Pulmonary artery endothelial cell (primary cell): ENCODE data around the gene SMG9. TPM values are rescaled to one million over a fixed set of nuclear protein-coding genes. Genes with fewer than 3 reads are reported as not detected.
A peak's percentile ranks its signal among the peaks of the same experiment; 100 is the strongest.

Experiments
- DNase-seq: peaks from one replicate; pipeline ENCODE4 v3.0.0-alpha.2; 2011; ENCODE audit warnings: low read depth, low spot score
- total RNA-seq: library from RNA; depleted of rRNA; stranded (reverse); fragments of >200 nt; gene quantifications from 2 replicates; pipeline ENCODE4 v1.2.3, GENCODE V29; 2014

The SMG9 gene
- total RNA-seq, 1 donor from 2014 or later: 5.9 TPM

DNA sequence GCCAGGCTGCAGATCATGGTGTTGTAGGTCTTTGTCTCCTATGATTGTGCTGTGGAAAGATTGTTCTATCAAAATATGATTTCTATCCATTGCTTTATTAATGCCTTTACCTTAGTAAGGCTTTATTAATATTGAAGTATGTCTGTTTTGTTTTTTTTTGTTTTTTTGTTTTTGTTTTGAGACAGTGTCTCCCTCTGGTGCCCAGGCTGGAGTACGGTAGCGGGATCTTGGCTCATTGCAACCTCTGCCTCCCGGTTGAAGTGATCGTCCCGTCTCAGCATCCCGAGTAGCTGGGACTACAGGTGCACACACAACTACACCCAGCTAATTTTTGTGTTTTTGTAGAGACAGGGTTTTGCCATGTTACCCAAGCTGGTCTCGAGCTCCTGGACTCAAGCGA, 31.2 kb downstream of the SMG9 start:
- DNase-seq: no peak

DNA sequence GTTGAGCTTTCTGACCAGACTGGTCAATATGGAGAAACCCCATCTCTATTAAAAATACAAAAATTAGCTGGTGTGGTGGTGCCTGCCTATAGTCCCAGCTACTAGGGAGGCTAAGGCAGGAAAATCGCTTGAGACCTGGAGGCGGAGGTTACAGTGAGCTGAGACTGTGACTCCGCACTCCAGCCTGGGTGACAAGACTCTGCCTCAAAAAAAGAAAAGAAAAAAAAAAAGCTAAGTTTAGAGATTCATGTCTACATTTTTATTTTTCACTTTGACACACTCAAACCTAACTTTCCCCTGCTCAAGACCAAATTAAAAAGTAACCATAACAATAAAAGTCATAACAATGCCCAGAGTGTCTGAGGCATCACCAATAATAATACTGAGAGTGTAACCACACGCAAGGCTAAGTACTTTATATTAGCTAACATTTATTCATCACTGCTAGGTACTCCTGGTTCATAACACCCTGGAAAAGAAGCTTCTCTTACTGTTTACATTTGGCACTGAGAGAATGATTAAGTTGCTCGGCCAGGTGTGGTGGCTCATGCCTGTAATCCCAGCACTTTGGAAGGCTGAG, 33.2 kb downstream of the SMG9 start:
- no peak for DNase-seq

DNA sequence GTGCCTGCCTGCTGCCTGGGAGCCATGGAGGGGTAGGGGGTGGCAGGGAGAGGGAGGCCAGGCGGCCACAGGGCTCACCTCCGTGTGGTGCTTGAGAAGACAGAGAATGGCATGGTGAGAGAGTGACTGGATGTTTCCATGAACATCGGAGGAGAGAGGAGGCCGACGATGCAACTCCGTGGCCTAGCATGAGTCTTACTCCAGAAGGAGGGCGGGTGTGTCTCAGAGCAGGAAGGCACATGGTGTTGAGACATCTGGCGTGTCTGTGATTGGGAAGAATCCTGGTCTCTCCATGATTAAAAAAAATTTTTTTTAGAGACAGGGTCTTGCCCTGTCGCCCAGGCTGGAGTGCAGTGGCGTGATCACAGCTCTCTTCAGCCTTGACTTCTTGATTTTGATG, 33.8 kb downstream of the SMG9 start:
- no peak for DNase-seq

DNA sequence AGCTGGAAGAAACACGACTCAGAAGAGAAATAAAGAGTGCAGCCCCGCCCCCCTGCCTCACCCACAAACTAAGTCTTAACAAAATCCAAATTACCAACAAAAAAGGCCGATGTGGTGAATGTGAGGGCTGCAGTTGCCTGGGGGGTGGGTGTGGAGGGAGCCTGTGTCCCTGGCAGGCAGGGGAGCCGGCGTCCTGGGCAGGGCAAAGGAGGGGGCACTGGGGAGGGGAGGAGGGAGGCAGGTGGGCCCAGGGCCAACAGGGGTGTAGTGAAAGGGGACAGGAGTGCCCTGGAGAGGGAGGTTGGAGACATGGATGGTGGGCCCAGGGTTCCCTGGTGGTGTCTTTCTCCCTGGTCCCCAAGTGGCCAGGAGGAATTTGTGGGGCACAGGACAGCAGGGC, 34.8 kb downstream of the SMG9 start:
- no peak for DNase-seq

DNA sequence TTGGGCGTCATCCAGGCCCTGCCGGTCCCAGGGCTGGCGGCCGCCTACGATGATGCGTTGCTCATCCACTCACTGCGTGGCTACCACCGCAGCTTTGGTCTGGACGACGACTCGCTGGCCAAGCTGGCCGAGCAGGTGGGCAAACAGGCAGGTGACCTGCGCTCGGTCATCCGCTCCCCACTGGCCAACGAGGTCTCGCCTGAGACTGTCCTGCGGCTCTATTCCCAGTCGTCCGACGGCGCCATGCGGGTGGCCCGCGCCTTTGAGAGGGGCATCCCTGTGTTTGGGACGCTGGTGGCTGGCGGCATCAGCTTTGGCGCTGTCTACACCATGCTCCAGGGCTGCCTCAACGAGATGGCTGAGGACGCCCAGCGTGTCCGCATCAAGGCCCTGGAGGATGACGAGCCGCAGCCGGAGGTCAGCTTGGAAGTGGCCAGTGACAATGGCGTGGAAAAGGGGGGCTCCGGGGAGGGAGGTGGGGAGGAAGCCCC, 35.3 kb downstream of the SMG9 start:
- no peak for DNase-seq

DNA sequence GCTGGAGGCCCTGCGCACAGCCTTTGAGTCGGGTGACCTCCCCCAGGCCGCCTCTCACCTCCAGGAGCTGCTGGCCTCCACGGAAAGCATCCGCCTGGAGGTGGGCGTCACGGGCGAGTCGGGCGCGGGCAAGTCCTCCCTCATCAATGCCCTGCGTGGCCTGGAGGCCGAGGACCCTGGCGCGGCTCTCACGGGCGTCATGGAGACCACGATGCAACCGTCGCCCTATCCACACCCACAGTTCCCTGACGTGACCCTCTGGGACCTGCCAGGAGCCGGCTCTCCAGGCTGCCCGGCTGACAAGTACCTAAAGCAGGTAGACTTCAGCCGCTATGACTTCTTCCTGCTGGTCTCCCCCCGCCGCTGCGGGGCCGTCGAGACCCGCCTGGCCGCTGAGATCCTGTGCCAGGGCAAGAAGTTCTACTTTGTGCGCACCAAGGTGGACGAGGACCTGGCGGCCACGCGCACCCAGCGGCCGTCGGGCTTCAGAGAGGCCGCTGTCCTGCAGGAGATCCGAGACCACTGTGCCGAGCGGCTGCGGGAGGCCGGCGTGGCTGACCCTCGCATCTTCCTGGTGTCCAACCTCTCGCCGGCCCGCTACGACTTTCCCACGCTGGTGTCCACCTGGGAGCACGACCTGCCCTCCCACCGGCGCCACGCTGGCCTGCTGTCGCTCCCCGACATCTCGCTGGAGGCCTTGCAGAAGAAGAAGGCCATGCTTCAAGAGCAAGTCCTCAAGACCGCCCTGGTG, 36.0 kb downstream of the SMG9 start:
- no peak for DNase-seq

DNA sequence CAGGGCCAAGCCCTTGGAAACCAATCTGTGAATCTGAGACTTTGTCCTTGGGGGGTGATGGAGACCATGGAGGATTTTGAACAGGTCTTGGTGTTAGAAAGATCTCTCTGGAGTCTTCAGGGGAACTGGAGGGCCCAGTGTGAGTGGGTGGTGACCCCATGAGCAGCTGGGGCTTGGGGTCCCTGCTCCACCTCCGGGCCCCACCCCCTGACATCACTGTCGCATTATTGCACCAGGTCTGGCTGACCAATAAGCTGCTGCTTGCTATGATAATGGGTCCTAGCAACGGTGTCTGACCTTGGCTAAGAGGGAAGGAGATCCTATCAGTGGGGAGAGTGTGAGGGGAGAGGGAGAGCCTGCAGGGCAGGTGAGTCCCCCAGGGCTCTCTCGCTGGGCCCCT, 39.0 kb downstream of the SMG9 start, which contains the start of gene IRGC:
TSS of gene IRGC (plus strand) at position 301 of the 400 bp plus-strand sequence. CDS start 2,483 bp downstream, outside the sequence.
- no peak for DNase-seq

DNA sequence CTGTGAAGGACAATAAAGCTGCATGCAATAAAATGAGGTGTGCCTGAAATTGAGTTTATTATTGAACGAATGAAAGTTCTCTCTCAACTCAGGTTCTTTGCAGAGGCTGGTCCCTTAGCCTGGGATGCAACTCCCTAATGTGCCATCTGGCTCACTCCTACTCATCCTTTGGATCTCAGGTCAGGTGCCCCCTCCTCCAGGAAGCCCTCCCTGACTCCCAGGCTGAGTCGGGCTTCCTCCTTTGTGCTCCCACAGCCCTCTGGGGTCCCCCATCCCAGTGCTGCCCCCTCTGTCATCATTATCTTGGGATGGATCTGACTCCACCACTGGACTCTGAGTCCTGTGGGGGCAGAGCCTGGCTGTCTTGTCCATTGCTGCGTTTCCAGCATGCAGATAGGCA, 41.6 kb downstream of the SMG9 start:
- DNase-seq: no peak

DNA sequence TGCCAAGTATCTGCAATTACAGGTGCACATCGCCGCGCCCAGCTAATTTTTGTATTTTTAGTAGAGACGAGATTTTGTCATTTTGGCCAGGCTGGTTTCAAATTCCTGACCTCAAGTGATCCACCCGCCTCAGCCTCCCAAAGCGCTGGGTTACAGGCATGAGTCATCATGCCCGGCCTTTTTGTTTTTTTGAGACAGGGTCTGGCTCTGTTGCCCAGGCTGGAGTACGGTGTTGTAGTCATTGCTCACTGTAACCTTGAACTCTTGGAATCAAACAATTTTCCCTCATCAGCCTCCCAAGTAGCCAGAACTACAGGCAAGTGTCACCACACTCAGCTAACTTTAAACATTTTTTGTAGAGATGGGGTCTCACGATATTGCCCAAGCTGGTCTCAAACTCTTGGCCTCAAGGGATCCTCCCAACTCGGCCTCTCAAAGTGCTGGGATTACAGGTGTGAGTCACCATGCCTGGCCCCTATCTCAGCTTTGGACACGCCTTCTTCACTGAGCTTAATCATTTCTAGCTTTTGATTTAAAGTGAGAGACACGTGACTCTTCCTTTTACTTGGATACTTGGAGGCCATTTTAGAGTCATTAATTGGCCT, 42.9 kb downstream of the SMG9 start:
- no peak for DNase-seq

DNA sequence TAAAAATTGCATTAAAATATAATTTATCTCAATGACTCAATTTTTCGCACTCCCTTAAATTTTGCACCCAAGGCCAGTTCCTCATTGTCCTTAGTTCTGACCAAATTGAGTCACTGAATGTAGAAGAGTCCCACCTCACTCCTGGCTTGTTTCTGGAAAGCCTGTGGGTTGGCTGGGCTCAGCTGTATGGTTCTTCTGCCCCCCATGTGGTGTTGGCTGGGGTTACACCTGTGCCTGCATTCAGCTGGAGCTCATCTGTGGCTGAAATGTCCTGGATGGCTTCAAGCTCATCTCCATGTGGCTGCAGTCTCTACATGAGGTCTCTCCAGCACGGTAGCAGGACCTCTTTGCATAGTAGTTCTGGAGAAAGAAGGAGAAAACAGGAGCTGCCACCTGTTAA, 46.0 kb downstream of the SMG9 start:
- no peak for DNase-seq

DNA sequence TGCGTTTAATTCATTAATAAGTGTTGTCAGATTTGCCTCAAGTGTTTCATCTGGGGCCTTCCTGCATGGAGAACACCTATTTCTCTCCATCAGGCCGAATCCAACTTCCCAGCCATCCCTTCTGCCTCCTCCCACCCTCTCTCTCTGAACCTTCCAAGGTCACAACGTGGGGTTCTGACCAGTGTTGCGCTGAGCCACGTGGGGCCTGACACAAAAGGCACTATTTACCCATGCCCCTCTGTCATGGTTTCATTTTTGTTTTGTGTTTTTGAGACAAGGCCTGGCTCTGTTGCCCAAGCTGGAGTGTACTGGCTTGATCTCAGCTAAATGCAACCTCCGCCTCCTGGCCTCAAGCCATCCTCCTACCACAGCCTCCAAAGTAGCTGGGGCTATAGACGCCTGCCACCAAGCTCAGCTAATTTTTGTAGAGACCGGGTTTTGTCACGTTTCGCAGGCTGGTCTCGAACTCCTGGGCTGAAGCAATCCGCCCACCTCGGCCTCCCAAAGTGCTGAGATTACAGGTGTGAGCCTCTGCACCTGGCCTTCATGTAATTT, 47.5 kb downstream of the SMG9 start:
- no peak for DNase-seq

DNA sequence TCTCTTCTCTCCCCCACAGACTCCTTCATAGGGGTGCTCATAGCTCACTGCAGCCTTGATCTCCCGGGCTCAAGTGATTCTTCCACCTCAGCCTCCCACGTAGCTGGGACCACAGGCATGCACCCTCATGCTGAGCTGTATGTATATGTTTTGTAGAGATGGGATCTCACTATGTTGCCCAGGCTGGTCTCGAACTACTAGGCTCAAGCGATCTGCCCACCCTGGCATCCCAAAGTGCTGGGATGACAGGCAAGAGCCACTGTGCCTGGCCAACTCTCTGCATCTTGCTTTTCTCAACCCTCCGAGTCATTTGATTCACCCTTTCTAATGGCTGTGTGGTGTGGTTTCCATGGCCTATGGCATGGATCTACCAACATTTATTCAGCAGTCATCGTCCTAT, 49.0 kb downstream of the SMG9 start:
- no peak for DNase-seq

DNA sequence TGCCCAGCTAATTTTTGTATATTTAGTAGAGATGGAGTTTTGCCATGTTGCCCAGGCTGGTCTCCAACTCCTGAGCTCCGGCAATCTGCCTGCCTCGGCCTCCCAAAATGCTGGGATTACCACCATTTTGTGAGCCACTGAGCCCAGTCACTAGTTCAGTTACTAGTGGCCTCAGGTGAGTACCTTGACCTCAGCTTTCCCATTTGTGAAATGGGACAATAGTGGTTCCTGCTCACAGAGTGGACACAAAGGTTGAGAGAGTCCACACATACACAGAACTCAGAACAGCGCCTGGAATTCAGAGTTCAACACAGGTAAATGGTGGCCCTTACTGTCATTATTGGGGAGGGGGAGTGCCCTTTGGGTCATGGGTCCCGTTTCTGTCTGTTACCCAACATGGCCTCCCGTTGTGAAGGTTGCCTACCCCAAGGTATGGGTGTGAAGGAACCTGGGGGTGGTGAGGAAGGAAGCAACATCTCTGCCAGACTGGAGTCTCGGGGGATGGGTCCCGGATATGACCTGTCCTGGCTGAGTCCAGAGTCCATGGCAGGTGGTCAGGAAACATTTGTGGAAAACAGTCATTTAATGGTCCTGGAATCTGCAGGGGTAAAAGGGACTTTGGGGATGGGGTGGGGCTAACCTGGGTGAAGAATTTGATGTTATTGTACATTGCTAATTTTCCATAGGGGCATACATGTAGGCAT, 50.6 kb downstream of the SMG9 start:
- no peak for DNase-seq

DNA sequence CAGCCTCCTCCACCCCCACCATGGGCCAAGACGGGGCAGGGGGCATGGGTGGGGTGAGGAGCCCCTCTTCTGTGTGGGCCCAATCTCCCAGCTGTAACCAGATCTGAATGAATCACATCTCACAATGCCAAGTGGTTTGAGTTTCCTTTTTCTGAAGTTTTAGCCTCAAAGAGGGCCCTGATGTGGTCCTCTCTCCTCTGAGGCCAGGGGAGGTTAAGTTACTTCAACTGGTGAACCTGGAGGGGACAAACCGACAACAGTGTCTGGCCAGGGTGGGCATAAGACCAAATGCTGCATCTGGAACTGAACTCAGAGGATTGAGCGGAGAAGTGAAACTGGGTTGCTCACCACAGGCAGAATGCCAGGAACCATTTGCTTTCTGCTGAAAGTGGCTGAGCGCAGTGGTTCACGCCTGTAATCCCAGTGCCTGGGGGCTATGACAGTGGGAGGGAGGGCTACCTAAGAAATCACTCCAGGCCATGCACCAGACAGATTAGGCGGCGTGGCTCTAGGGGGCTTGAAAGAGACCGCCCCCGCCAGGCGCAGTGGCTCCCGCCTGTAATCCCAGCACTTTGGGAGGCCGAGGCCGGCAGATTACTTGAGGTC, 54.3 kb downstream of the SMG9 start:
- DNase-seq: peak; percentile 22

DNA sequence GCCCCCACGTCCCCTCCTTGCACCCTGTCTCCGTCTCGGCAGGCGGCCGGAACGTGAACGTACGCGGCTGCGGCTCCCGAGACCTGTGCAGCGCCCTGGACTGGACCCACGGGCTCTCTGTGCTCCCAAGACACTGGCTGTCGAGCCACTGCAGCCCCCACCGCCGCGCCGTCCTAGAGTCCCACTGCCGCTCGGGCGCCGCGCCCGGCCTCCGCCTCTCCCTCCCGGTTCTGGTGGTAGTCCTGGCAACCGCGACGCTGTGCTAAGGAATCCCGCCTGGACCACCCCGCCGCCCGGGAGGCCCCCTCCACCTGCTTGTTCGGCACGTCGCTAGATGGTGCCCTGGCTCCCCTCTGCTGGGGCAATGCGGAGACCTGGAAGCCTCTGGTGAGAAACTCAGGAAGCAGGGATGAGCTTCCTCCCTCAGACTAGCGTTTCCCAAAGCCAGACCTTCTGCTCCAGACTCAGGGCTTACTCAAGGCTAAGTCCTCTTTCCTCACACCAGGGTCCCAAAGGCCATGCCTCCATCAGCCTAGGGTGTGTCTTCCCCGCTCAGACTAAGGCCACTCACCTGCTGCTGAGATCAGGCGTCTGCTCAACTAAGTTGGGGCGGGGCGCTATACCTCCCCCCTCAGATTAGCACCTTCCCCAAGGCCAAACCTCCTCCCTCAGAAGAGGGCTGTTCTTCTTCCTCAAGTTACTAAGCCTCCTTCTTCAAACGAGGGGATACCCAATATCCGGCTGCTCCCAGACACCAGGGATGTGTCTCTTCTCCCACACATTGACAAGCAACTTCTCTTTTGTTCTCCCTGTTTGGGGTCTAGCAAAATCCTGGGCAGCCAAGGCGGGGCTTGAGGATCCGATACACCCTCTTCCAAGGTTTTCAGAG, 55.0 kb downstream of the SMG9 start:
- no peak for DNase-seq

DNA sequence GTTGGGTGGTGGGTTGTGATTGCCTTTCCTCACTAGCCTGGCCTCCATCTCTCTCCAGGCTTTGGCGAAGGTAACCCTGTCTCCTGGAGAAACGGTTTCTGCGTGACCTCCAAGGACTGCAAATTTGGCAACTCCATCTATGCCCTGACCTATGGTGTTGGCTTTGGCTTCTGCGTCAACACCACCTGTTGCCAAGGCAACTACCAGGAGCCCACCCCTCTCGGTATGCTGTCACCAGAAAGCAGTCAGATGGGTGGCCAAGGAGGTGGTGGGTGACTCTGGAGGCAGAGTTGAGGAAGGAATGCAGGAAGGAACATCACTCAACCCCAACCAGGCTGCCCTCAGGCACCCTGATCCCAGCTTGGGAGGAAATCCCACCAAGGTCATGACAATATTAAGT, 57.5 kb downstream of the SMG9 start:
- DNase-seq: no peak

DNA sequence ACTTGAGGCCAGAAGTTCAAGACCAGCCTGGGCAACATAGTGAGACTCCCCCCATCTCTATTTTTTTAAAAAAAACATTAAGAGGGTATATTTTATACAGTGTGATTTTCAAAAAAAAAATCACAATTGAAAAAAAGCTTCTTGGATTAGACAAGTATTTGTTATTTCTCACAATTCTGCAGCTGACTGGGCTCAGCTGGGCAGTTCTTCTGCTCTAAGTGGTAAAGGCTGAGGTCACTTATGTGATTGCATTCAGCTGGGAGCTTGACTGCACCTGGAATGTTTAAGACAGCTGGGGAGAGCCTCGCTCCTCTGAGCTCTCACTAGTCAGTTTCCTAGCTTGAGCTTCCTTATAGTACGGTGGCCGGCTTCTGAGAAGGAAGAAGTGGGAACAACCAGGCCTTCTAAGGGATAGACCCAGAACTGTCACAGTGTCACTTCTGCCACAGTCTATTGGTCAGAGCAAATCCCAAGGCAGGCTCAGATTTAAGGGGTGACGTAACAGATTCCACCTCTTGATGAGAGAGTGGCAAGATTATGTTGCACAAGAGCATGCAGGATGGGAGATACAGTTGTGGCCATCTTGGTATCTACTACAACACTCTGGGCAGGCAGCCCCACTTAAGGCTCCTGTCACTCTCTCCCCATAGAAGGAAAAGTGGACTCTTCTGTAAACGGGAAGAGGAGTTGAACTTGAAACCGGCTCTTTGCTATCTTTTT, 58.6 kb downstream of the SMG9 start:
- DNase-seq: no peak

DNA sequence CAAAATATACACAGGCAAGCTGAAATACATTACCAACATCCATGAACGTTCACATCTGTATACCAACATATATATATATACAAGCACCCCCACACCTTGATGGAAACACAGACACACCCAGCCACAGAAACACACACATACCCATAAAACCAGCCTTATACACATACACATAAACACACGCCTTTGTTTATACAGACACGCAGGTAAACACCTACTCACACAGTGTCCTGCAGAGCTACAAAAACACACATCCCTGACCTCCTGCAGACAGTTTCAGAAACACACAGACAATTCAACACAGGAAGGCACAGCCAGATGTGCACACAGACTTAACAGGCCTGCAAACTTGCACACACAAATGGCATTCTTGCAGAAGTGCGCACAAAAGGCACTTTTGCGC, 60.2 kb downstream of the SMG9 start:
- DNase-seq: no peak

DNA sequence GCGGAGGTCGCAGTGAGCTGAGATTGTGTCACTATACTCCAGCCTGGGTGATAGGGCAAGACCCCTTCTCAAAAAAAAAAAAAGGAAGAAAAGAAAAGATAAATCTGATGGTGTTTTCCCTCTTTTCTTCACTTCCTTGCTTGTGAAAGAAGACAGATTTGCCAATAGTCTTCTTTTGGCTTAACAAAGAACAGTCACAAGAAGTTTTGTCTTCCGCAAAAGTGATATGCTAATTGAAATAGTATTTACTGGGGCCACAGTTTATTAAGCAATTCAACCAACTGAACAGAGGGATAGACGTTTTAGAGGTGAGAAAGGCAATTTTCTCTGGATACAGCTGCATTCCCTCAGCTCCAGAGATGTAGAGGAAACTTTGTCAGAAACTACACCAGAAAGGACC, 61.9 kb downstream of the SMG9 start:
- DNase-seq: no peak

DNA sequence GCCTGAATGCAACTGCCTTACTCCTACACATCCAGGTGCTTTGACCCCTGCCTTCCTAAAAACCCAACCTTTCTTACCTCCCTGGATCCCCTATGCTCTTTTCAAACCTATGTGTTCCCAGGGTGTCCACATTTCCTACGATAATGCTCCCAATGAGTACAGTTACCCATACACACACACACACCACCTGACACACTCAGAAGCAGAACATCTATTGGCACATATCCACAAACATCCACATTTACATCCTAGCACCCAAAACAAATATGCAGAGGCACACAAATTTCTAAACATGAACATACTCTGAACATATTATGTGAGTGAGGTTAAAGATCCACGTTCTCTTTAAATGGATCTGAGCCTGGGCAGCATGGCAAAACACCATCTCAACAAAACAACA, 62.4 kb downstream of the SMG9 start:
- no peak for DNase-seq
